HL-60 (cell line): ENCODE data around the gene FAM83B.

Source experiments
- POLR2AphosphoS5 ChIP-seq: IDR thresholded peaks from 2 replicates; pipeline ENCODE4 v1.6.1; 2012; ENCODE audit warnings: low read depth
- SPI1 ChIP-seq: IDR thresholded peaks from 2 replicates; pipeline ENCODE4 v1.6.1; 2012; ENCODE audit warnings: low read depth, mild to moderate bottlenecking, borderline replicate concordance
- TF ChIP-seq, protein P1 (sequence below): IDR thresholded peaks from one replicate; pipeline ENCODE4 v1.5.1; 2011; ENCODE audit warnings: low read length, control low read depth, inconsistent platforms; ENCODE audit not compliant: insufficient read depth

DNA sequence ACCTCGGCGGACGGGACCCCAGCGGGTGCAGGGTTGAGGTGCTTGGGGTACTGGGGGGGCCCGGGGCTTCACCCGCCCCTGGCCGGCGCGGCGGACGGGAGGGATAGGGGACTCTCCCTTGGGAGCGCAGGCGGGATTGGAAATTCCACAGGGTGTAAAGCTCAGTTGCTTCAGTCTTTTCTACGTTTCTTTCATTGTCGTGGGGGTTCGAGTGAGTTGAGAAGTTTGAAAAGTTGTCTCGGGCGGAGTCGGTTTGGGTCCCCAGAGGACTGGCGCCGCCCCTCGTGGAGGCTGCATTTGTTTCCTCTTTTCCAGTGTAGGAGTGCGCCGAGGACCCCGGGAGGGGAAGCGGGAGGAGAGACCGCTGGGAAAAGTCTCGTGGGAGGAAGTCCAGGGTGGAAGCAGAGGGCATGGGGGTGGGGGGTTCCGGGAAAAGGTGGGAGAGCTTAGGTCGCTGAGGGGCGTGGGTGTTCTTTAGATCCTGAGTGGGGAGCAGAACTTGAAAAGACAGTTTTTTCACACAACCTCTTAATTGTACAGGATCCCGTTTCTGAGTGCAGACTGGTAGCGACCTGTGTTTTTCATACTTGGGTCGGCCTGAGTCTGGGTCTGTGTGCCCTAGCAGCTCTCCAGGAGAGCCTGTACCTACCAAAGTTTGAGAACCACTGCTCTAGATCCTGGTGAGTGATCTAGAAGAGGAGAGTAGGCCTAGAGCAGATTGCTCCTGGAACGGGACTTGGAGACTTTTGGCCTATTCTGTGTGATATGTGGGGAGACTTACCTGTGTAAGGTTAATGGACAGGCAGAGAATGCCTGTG, 495 bp downstream of the FAM83B start:
- TF ChIP-seq, protein P1, sequence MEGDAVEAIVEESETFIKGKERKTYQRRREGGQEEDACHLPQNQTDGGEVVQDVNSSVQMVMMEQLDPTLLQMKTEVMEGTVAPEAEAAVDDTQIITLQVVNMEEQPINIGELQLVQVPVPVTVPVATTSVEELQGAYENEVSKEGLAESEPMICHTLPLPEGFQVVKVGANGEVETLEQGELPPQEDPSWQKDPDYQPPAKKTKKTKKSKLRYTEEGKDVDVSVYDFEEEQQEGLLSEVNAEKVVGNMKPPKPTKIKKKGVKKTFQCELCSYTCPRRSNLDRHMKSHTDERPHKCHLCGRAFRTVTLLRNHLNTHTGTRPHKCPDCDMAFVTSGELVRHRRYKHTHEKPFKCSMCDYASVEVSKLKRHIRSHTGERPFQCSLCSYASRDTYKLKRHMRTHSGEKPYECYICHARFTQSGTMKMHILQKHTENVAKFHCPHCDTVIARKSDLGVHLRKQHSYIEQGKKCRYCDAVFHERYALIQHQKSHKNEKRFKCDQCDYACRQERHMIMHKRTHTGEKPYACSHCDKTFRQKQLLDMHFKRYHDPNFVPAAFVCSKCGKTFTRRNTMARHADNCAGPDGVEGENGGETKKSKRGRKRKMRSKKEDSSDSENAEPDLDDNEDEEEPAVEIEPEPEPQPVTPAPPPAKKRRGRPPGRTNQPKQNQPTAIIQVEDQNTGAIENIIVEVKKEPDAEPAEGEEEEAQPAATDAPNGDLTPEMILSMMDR = no peak
- TF ChIP-seq POLR2AphosphoS5 = no peak
- TF ChIP-seq SPI1 = no peak
